Smooth muscle cell (in vitro differentiated cells): Measurements from ENCODE around the gene TMEM178A. TPM values are rescaled to one million over a fixed set of nuclear protein-coding genes. Genes with fewer than 3 reads are reported as not detected.
A peak's percentile ranks its signal among the peaks of the same experiment; 100 is the strongest.

ENCODE experiments used
- DNase-seq: peaks from one replicate; lab custom pipeline; 2025; ENCODE audit not compliant: unreplicated experiment; lab: John Stamatoyannopoulos, UW
- H2AFZ ChIP-seq: fragments of 200-600 bp; sonication (generic); 2 replicates; pipeline ENCODE4 v1.6.0; 2016; ENCODE audit warnings: antibody characterized with exemption, low read depth, mild to moderate bottlenecking
- H3F3A ChIP-seq: fragments of 200-600 bp; sonication (generic); 2 replicates; pipeline ENCODE4 v1.6.0; 2017; ENCODE audit warnings: antibody characterized with exemption, low read depth
- H3K27ac ChIP-seq: fragments of 200-600 bp; sonication (generic); 2 replicates; pipeline ENCODE4 v1.5.1; 2016; ENCODE audit warnings: low read depth, mild to moderate bottlenecking
- H3K27me3 ChIP-seq: fragments of 200-600 bp; sonication (generic); 2 replicates; pipeline ENCODE4 v1.6.1; 2016; ENCODE audit warnings: low read depth, mild to moderate bottlenecking
- H3K36me3 ChIP-seq: fragments of 200-600 bp; sonication (generic); 2 replicates; pipeline ENCODE4 v1.5.1; 2016; ENCODE audit warnings: low read depth
- H3K4me1 ChIP-seq: fragments of 200-600 bp; sonication (generic); 2 replicates; pipeline ENCODE4 v1.5.1; 2016; ENCODE audit warnings: low read depth
- H3K4me2 ChIP-seq: fragments of 200-600 bp; sonication (generic); 2 replicates; pipeline ENCODE4 v1.6.0; 2016; ENCODE audit warnings: mild to moderate bottlenecking
- H3K4me3 ChIP-seq: fragments of 200-600 bp; sonication (generic); 2 replicates; pipeline ENCODE4 v1.5.1; 2016; ENCODE audit warnings: mild to moderate bottlenecking
- H3K79me2 ChIP-seq: fragments of 200-600 bp; sonication (generic); 2 replicates; pipeline ENCODE4 v1.6.0; 2016; ENCODE audit warnings: low read depth, mild to moderate bottlenecking
- H3K9ac ChIP-seq: fragments of 200-600 bp; sonication (generic); 2 replicates; pipeline ENCODE4 v1.6.0; 2016; ENCODE audit warnings: low read depth
- H3K9me3 ChIP-seq: fragments of 200-600 bp; sonication (generic); replicated peaks from 2 replicates; pipeline ENCODE4 v1.5.1; 2016; ENCODE audit warnings: low read depth
- H4K20me1 ChIP-seq: fragments of 200-600 bp; sonication (generic); 2 replicates; pipeline ENCODE4 v1.6.0; 2016; ENCODE audit warnings: low read depth
- WGBS: methylation state at CpG from one replicate; pipeline ENCODE4 v1.1.7; 2016; ENCODE audit warnings: low lambda C conversion rate; 5-methylcytosine and 5-hydroxymethylcytosine counted together
- polyA plus RNA-seq: library from polyadenylated mRNA; unstranded; fragments of >200 nt; fragmentation: Nextera tagmentation; extraction: Ambion mirVana; gene quantifications from 2 replicates; pipeline ENCODE4 v1.2.1, GENCODE V29; 2016
- total RNA-seq: library from RNA; depleted of rRNA; stranded (reverse); fragments of >200 nt; gene quantifications from 2 replicates; pipeline ENCODE4 v1.2.3, GENCODE V29; 2014
- TF ChIP-seq, protein P1 (sequence below): fragments of 200-600 bp; sonication (generic); IDR thresholded peaks from 2 replicates; pipeline ENCODE4 v1.5.1; 2017; ENCODE audit warnings: borderline replicate concordance, mild to moderate bottlenecking, antibody characterized with exemption; ENCODE audit not compliant: insufficient read depth, poor library complexity, severe bottlenecking

Gene TMEM178A
- total RNA-seq (14.6 and 19.9 TPM in 2 replicates), polyA plus RNA-seq (16.4 and 22.2 TPM in 2 replicates)

DNA sequence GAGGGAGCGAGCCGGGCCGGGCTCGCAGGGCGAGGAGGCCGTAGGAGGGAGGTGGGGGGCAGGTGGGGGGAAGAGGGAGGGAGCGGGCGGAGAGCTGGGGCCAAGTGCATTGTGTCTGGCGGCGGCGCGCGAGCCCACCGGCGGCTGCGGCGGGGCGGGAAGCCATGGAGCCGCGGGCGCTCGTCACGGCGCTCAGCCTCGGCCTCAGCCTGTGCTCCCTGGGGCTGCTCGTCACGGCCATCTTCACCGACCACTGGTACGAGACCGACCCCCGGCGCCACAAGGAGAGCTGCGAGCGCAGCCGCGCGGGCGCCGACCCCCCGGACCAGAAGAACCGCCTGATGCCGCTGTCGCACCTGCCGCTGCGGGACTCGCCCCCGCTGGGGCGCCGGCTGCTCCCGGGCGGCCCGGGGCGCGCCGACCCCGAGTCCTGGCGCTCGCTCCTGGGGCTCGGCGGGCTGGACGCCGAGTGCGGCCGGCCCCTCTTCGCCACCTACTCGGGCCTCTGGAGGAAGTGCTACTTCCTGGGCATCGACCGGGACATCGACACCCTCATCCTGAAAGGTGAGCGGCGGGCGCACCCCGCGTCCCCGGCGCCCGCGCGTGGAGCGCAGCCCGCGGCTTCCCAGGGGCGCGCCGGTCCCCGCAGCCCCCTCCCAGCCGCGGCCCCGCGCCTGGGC lies at the start of gene TMEM178A:
Gene TMEM178A (plus strand): TSS at position 107 of the 680 bp plus-strand sequence. CDS start 58 bp downstream, at position 165.
- peak within 1 kb of the TSS; percentile 29 for H3K9ac ChIP-seq
- peaks cover 7% of the 10 kb centered on the region for H3K4me1 ChIP-seq
- DNase-seq, result no peak
- no peaks in the 10 kb centered on the region for H4K20me1 ChIP-seq
- no peak within 1 kb of the TSS for H3K27ac ChIP-seq
- H3K36me3 ChIP-seq, result no peaks in the 10 kb centered on the region
- peaks cover 7% of the 10 kb centered on the region for H3K79me2 ChIP-seq
- H3F3A ChIP-seq, result peaks cover 3% of the 10 kb centered on the region
- peak within 1 kb of the TSS; percentile 87 for H2AFZ ChIP-seq
- H3K4me2 ChIP-seq, result peak within 1 kb of the TSS; percentile 92
- peak within 1 kb of the TSS; percentile 58 for H3K4me3 ChIP-seq
- under 1% methylated on average over 54 of the region's 90 CpGs for WGBS
- TF ChIP-seq, protein P1, sequence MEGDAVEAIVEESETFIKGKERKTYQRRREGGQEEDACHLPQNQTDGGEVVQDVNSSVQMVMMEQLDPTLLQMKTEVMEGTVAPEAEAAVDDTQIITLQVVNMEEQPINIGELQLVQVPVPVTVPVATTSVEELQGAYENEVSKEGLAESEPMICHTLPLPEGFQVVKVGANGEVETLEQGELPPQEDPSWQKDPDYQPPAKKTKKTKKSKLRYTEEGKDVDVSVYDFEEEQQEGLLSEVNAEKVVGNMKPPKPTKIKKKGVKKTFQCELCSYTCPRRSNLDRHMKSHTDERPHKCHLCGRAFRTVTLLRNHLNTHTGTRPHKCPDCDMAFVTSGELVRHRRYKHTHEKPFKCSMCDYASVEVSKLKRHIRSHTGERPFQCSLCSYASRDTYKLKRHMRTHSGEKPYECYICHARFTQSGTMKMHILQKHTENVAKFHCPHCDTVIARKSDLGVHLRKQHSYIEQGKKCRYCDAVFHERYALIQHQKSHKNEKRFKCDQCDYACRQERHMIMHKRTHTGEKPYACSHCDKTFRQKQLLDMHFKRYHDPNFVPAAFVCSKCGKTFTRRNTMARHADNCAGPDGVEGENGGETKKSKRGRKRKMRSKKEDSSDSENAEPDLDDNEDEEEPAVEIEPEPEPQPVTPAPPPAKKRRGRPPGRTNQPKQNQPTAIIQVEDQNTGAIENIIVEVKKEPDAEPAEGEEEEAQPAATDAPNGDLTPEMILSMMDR, result no peak
- H3K27me3 ChIP-seq, result peaks cover 28% of the 10 kb centered on the region
- no peaks in the 10 kb centered on the region for H3K9me3 ChIP-seq

DNA sequence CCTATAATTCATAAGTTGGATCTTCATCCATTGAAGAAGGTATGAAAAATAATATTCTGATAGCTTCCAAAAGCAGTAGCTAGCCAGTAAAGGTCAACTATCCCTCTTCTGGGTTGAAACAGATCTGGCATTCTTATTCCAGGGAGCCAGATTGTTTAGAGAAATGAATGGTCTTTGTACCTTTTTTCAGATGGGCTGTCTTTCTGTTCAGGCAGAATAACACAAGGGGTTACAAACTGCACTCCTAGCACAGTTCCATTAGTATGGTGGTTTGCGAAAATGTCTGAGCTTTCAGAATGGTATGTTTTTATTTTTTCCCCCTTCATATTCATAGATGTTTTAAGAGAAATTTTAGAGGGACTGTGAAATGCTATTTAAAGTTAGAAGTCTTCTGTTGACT lies 47.5 kb upstream of the TMEM178A start:
- WGBS, result 100% methylated on average over 1 of the region's 1 CpG
- H3F3A ChIP-seq, result no peaks in the 10 kb centered on the region
- TF ChIP-seq, protein P1, result no peak
- no peak overlapping the region for H2AFZ ChIP-seq
- no peak overlapping the region for H3K27ac ChIP-seq
- H3K4me3 ChIP-seq, result no peak overlapping the region
- H3K27me3 ChIP-seq, result no peaks in the 10 kb centered on the region
- no peaks in the 10 kb centered on the region for H3K36me3 ChIP-seq
- no peak overlapping the region for H3K4me2 ChIP-seq
- peaks cover 3% of the 10 kb centered on the region for H3K4me1 ChIP-seq
- H3K9me3 ChIP-seq, result no peaks in the 10 kb centered on the region
- H4K20me1 ChIP-seq, result no peaks in the 10 kb centered on the region
- H3K79me2 ChIP-seq, result no peaks in the 10 kb centered on the region
- H3K9ac ChIP-seq, result no peak overlapping the region
- DNase-seq, result no peak

DNA sequence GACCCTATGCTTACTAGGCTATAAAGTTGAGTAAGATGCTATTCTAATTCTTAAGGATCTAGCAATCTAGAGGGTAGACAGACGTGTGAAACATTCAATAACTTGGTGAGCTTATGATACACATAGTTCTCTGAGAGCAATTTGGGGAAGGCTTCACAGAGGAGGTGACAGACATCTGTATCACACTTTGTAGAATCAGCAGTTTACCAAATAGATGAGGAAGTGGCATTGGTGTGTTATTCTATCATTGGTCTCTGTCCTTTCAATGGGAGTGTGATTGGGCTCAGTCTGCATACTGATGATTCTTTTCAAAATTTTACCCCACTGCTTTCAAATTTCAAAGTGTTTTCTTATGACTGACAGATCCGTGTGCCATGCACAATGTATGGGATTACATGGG lies 47.0 kb upstream of the TMEM178A start:
- 92% methylated on average over 2 of the region's 2 CpGs for WGBS
- no peak overlapping the region for H2AFZ ChIP-seq
- DNase-seq, result no peak

More for the DNA sequence above, 47.0 kb upstream of the TMEM178A start:
- Histone ChIP-seq H3K36me3 (no peaks in the 10 kb centered on the region), H3F3A (no peaks in the 10 kb centered on the region), H3K79me2 (no peaks in the 10 kb centered on the region), H3K27me3 (no peaks in the 10 kb centered on the region), H3K9me3 (no peaks in the 10 kb centered on the region), H3K9ac (no peak overlapping the region), H4K20me1 (no peaks in the 10 kb centered on the region), H3K4me3 (no peak overlapping the region), H3K4me2 (no peak overlapping the region), H3K4me1 (peaks cover 3% of the 10 kb centered on the region), H3K27ac (no peak overlapping the region)
- TF ChIP-seq, protein P1, result no peak
